Measurements from ENCODE around the gene TRIM61. TPM values are rescaled to one million over a fixed set of nuclear protein-coding genes. Genes with fewer than 3 reads are reported as not detected.
"Not testable (repeated sequence)": the region's sequence is repeated elsewhere in the genome, so short reads cannot be mapped to it uniquely, and the experiment has no call there.

Gene TRIM61
- total RNA-seq, 3 donors from 2014 or later, result 0.73 TPM; not detected in 2

DNA sequence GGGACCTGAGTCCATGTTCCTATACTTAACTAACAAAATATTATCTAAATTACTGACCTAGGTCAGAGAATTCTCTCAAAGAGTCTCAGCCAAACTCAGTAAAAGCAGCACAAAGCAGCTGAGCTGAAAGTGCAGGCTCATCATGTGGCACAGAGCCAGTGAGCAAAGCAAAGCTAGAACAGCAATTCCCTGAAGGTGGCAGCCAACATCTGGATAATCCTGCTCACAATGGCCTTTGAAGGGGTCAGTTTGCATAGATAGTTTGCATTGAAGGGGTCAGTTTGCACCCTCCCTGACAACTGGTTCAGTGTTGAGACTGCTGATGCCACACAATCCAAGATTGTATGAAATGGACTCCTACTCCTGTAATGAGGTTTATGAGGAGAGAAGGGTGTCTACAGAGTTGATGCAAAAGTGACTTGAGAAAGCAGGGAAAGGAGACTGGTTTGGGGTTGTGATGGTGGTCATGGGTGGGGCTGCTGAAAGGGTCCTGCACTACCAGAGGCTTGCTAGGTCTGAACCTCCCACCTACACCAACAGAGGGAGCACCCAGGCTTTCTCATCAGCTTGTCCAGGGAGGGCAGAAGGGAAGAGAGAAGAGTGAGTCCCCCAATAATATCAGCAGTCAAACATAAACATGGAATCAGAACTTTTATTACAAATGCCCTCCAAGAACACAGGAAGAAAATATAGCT lies 39.7 kb downstream of the TRIM61 start:
- peak in 1 of 3 donors; percentile 12 for DNase-seq
- intact Hi-C loops (cut with DNase I, micrococcal nuclease), result no loop called here

GRCh38 chr4:164935865-164936606 lies 41.4 kb downstream of the TRIM61 start:
- H3K4me1 ChIP-seq (ENCODE audit: low read depth); ATAC-seq; DNase-seq; intact Hi-C loops (cut with DNase I, micrococcal nuclease); H3K4me3 ChIP-seq; H3K36me3 ChIP-seq (ENCODE audit: low read depth); H3K9me3 ChIP-seq: not testable (repeated sequence)

More for the DNA sequence above, 39.7 kb downstream of the TRIM61 start:
- no peaks in the 10 kb centered on the region for H3K4me1 ChIP-seq (ENCODE audit: low read depth)
- no peak for ATAC-seq
- no peak for TF ChIP-seq CTCF (IDR thresholded peaks at IDR 0.05)
- no peaks in the 10 kb centered on the region for H3K9me3 ChIP-seq
- no peak overlapping the region for H3K4me3 ChIP-seq
- no peaks in the 10 kb centered on the region for H3K36me3 ChIP-seq (ENCODE audit: low read depth)

DNA sequence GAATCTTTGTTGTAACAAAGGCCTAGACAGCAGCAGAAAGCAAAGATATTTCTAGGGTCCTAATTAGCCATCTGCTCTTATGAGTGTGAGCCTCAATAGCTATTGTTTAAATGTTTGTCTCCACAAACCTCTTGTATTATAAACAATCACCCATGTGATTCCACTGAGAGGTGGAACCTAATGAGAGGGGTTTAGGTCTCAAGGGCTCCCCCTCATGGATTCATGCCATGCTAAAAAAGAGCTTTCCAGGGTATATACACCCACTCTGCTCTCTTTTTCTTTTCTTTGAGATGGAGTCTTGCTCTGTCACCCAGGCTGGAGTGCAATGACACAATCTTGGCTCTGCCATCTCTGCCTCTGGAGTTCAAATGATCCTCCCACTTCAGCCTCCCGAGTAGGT lies 42.1 kb downstream of the TRIM61 start:
- H3K36me3 ChIP-seq (ENCODE audit: low read depth), result no peaks in the 10 kb centered on the region
- no peak for TF ChIP-seq CTCF (IDR thresholded peaks at IDR 0.05)
- no peak overlapping the region for H3K4me3 ChIP-seq
- no peak for ATAC-seq
- intact Hi-C loops (cut with DNase I, micrococcal nuclease), result no loop called here
- H3K9me3 ChIP-seq, result no peaks in the 10 kb centered on the region
- DNase-seq, result no peak
- no peaks in the 10 kb centered on the region for H3K4me1 ChIP-seq (ENCODE audit: low read depth)

DNA sequence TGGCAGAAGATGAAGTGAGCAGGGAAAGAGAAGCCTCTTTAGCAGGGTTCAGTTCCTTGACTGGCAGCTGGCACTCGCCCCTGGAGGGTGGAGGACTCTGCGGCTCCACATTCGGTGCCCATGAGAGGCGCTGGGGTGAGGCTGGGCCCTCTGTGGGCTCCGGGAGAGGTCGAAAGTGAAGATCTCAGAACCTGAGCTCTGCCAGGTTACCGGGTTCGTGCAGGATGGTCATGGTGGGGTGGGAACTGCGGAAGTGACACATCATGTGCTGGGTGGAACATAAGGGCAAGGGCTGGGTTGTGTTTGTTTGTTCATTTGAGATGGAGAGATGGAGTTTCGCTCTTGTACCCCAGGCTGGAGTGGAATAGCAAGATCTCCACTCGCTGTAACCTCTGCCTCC lies 44.2 kb downstream of the TRIM61 start:
- ATAC-seq (no peak), DNase-seq (no peak)
- no peak overlapping the region for H3K4me3 ChIP-seq
- no peaks in the 10 kb centered on the region for H3K4me1 ChIP-seq (ENCODE audit: low read depth)
- no peaks in the 10 kb centered on the region for H3K36me3 ChIP-seq (ENCODE audit: low read depth)
- TF ChIP-seq CTCF (IDR thresholded peaks at IDR 0.05), result no peak
- intact Hi-C loops (cut with DNase I, micrococcal nuclease), result no loop called here
- H3K9me3 ChIP-seq, result no peaks in the 10 kb centered on the region

- DNase-seq, result no peak
- no peaks in the 10 kb centered on the region for H3K9me3 ChIP-seq
- H3K36me3 ChIP-seq (ENCODE audit: low read depth), result no peaks in the 10 kb centered on the region
- intact Hi-C loops (cut with DNase I, micrococcal nuclease), result no loop called here
- no peak for TF ChIP-seq CTCF (IDR thresholded peaks at IDR 0.05)
- no peak overlapping the region for H3K4me3 ChIP-seq
- H3K4me1 ChIP-seq (ENCODE audit: low read depth), result no peaks in the 10 kb centered on the region
- peak; percentile 27 for ATAC-seq
Measured at GRCh38 chr4:164931551-164932324, 45.7 kb downstream of the TRIM61 start.

DNA sequence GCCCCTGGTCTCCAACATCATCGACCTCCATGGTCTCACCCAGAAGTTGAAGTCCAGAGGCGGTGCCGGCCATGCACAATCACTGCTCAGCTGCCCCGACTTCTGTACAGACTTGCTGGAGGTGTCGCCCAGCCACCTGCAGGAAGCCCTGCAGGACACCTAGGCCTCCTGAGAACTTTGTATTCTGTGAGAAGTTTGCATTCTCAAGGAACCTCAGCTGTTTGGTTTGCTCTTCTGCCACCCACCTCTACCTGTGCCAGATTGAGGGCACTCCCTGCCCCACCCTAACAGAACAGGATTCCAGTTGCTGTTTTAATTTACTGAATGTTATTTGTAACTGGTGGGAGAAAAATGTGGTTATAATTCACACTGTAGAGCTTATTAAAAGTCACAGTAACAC lies 46.8 kb downstream of the TRIM61 start:
- no peaks in the 10 kb centered on the region for H3K36me3 ChIP-seq (ENCODE audit: low read depth)
- no peaks in the 10 kb centered on the region for H3K9me3 ChIP-seq
- H3K4me3 ChIP-seq, result no peak overlapping the region
- intact Hi-C loops (cut with DNase I, micrococcal nuclease), result no loop called here
- ATAC-seq (peak; percentile 72), DNase-seq (peak in 2 of 3 donors; percentile 33 to 35)
- no peaks in the 10 kb centered on the region for H3K4me1 ChIP-seq (ENCODE audit: low read depth)
- TF ChIP-seq CTCF (IDR thresholded peaks at IDR 0.05), result no peak

DNA sequence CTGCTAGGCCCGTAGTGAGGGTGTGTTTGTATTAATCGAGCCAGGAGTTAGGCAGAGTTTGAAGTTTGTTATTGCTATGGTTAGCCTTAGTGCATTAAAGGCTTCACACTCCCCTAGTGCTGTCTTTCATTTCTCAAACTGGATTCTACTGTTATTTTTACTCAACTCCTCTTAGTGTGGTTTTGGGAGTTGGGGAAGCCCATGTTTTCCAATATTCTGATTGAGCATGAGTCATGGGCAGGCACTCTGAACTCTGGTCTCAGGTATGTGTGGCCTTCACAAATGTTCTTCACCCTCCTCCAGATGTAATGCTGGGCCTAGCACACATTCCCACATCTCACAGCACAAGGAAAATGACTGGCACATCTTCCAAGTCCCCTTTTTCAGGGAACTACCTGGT lies 50.4 kb downstream of the TRIM61 start:
- H3K4me3 ChIP-seq; H3K36me3 ChIP-seq (ENCODE audit: low read depth); DNase-seq; intact Hi-C loops (cut with DNase I, micrococcal nuclease); H3K4me1 ChIP-seq (ENCODE audit: low read depth); ATAC-seq; H3K9me3 ChIP-seq: not testable (repeated sequence)

All from mucosa of descending colon (tissue), 3 donors.